GM10248 (cell line): ENCODE data around the gene PTPN22.

Experiments used
- CTCF ChIA-PET: fragments of 300-600 bp; sonication (Branson Sonifier 250); formaldehyde crosslinking; extraction: SDS; loops from one replicate; lab custom pipeline; 2021; ENCODE audit warnings: antibody characterized with exemption; lab: Yijun Ruan, JAX
- POLR2A ChIA-PET: fragments of 350-650 bp; sonication (Branson Sonifier 250); formaldehyde crosslinking; extraction: SDS; loops from one replicate; lab custom pipeline; 2020; ENCODE audit warnings: antibody characterized with exemption; lab: Yijun Ruan, JAX
- DNase-seq: peaks from one replicate; pipeline ENCODE4 v3.0.0; 2012; ENCODE audit errors: extremely low spot score
- TF ChIP-seq, protein P1 (sequence below): IDR thresholded peaks from 2 replicates; pipeline ENCODE4 v1.5.1; 2012; ENCODE audit warnings: mild to moderate bottlenecking, low read depth; ENCODE audit errors: extremely low read depth, missing control alignments, control extremely low read depth

PTPN22 gene

GRCh38 chr1:113871597-113872113, at the start of gene PTPN22:
Gene PTPN22 (minus strand): TSS chr1:113871712.
- CTCF ChIA-PET, result no interaction called here
- peak; percentile 70 for DNase-seq
- POLR2A ChIA-PET, result no interaction called here
- TF ChIP-seq, protein P1, sequence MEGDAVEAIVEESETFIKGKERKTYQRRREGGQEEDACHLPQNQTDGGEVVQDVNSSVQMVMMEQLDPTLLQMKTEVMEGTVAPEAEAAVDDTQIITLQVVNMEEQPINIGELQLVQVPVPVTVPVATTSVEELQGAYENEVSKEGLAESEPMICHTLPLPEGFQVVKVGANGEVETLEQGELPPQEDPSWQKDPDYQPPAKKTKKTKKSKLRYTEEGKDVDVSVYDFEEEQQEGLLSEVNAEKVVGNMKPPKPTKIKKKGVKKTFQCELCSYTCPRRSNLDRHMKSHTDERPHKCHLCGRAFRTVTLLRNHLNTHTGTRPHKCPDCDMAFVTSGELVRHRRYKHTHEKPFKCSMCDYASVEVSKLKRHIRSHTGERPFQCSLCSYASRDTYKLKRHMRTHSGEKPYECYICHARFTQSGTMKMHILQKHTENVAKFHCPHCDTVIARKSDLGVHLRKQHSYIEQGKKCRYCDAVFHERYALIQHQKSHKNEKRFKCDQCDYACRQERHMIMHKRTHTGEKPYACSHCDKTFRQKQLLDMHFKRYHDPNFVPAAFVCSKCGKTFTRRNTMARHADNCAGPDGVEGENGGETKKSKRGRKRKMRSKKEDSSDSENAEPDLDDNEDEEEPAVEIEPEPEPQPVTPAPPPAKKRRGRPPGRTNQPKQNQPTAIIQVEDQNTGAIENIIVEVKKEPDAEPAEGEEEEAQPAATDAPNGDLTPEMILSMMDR, result no peak

DNA sequence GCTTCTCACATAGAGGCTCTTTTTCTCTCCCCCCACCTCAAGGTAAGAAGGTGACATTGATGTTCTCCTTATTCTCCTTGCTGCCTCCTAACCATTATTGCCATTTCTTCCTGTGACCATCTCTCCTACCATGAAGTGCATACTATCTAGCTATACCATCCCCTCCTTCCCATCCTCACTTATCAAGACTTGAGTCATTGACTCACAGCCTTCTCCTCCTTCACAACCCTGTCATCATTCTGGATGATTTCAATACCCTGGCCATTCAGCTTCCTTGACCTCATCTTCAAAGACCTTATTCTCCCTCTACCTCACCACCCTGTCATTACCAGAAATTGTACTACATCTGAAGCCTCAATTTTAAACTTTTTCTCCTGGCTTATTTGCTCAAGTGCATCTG, 46.7 kb upstream of the PTPN22 start:
- POLR2A ChIA-PET, result interaction anchor here (1.3 kb wide), 1 partner anchor 11 kb away, joined by 4 read pairs; the partner anchor contains the start of gene HIPK1
- CTCF ChIA-PET, result interaction anchor here (0.9 to 6.5 kb wide), 5 partner anchors 11 to 429 kb away, joined by 3 to 35 read pairs (median 4); partner anchors contain the start of gene HIPK1
- DNase-seq, result no peak
- TF ChIP-seq, protein P1, result no peak

DNA sequence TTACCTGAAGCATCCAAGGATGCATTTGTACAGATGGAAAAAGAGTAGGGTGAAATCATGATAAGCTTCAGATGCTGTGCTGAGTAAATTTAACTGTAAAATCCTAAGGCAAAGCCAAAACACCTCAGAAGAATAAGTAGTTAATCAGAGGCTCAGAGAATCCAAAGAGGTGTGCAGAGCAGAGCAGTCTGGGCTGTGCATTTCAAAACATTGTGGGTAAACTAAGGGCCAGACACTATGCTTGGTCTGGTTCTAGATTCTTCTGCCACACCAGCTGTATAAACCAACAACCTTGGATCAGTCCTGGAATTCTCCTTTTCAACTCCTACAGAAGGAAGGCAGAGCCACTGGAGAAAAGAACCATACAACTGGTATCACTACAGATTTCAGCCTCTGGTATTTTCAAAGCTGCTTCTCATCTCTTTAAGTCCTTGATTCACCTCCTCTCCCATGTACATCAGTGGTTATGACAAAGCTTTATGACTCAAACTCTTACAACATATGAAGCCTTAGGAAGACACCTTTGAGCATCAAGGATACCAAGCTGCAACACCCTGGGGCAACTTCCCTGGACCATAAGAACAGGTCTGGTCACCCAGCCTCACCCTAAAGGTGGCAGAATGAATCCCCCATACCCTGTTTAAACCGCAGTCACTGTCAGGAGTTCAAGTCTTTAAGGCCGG, 46.0 kb upstream of the PTPN22 start:
- DNase-seq, result no peak
- ChIA-PET CTCF (interaction anchor here (0.9 to 6.5 kb wide), 5 partner anchors 12 to 429 kb away, joined by 3 to 35 read pairs (median 3); partner anchors contain the start of gene HIPK1), POLR2A (interaction anchor here (1.3 kb wide), 1 partner anchor 12 kb away, joined by 4 read pairs; the partner anchor contains the start of gene HIPK1)
- TF ChIP-seq, protein P1, result no peak

GRCh38 chr1:113916974-113917373, 45.5 kb upstream of the PTPN22 start:
- ChIA-PET POLR2A (no interaction called here), CTCF (interaction anchor here (0.9 to 6.5 kb wide), 7 partner anchors 11 to 430 kb away, joined by 3 to 35 read pairs (median 4); partner anchors contain the start of genes AP4B1, DCLRE1B and HIPK1)
- TF ChIP-seq, protein P1, result no peak
- DNase-seq, result no peak

GRCh38 chr1:113913887-113914664, 42.6 kb upstream of the PTPN22 start:
- ChIA-PET CTCF (interaction anchor here (0.8 kb wide), 1 partner anchor 79 kb away, joined by 3 read pairs; no protein-coding TSS in a partner anchor), POLR2A (no interaction called here)
- TF ChIP-seq, protein P1, result no peak
- no peak for DNase-seq

DNA sequence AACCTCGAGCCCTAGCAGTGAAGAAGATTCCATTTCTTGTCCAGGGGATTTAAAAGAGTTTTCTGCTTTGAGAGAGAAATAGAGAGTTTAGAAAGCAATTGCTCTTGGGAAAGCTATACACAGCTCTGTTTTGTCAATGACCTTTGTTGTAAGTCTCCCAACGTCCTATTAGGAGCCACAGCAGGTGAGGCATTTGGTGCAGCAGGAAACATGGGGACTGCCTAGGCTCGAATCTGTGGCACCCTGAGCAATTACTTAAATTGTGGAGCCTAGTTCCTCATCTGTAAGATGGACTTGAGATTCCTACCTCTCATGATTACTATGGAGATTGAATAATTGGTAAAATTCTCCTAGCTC, 41.8 kb upstream of the PTPN22 start:
- TF ChIP-seq, protein P1, result no peak
- DNase-seq, result no peak
- POLR2A ChIA-PET, result no interaction called here
- CTCF ChIA-PET, result interaction anchor here (0.7 to 3.0 kb wide), 5 partner anchors 11 to 78 kb away, joined by 3 to 12 read pairs (median 3); no protein-coding TSS in a partner anchor
